GM18873 (cell line): ENCODE measurements around the gene CSNK1E.

ENCODE experiments used
- ATAC-seq: cut with Tn5 transposase; IDR thresholded peaks from one replicate; pipeline ENCODE4 v1.9.1; 2021; ENCODE audit warnings: mild to moderate bottlenecking, moderate library complexity, moderate number of reproducible peaks; ENCODE audit not compliant: unreplicated experiment, low FRiP score

The CSNK1E gene

GRCh38 chr22:38257650-38258250 is 59.5 kb downstream of the CSNK1E start:
- ATAC-seq = no peak

GRCh38 chr22:38257181-38257580 is 60.1 kb downstream of the CSNK1E start:
- ATAC-seq = no peak

- ATAC-seq = no peak
Measured at GRCh38 chr22:38255697-38256096, 61.5 kb downstream of the CSNK1E start.

- no peak for ATAC-seq
Measured at GRCh38 chr22:38251341-38251692, 65.9 kb downstream of the CSNK1E start.

GRCh38 chr22:38250643-38251340 is 66.4 kb downstream of the CSNK1E start:
- ATAC-seq = no peak

- no peak for ATAC-seq
Measured at GRCh38 chr22:38249803-38250642, 67.2 kb downstream of the CSNK1E start.

GRCh38 chr22:38249301-38249700 is 67.9 kb downstream of the CSNK1E start:
- no peak for ATAC-seq

- ATAC-seq = no peak
Measured at GRCh38 chr22:38248280-38248679, 69.0 kb downstream of the CSNK1E start.

GRCh38 chr22:38247713-38248112 is 69.5 kb downstream of the CSNK1E start:
- no peak for ATAC-seq

GRCh38 chr22:38246692-38247091 is 70.5 kb downstream of the CSNK1E start:
- no peak for ATAC-seq

GRCh38 chr22:38246046-38246658 is 71.1 kb downstream of the CSNK1E start:
- ATAC-seq = no peak

GRCh38 chr22:38244106-38244505 is 73.1 kb downstream of the CSNK1E start:
- peak; percentile 55 for ATAC-seq

- no peak for ATAC-seq
Measured at GRCh38 chr22:38243007-38243765, 74.0 kb downstream of the CSNK1E start.

GRCh38 chr22:38240734-38241252 is 76.4 kb downstream of the CSNK1E start:
- ATAC-seq = no peak
